ENCODE measurements around the gene MYO1D.
"Not testable (repeated sequence)": the region's sequence is repeated elsewhere in the genome, so short reads cannot be mapped to it uniquely, and the experiment has no call there.

The MYO1D gene

DNA sequence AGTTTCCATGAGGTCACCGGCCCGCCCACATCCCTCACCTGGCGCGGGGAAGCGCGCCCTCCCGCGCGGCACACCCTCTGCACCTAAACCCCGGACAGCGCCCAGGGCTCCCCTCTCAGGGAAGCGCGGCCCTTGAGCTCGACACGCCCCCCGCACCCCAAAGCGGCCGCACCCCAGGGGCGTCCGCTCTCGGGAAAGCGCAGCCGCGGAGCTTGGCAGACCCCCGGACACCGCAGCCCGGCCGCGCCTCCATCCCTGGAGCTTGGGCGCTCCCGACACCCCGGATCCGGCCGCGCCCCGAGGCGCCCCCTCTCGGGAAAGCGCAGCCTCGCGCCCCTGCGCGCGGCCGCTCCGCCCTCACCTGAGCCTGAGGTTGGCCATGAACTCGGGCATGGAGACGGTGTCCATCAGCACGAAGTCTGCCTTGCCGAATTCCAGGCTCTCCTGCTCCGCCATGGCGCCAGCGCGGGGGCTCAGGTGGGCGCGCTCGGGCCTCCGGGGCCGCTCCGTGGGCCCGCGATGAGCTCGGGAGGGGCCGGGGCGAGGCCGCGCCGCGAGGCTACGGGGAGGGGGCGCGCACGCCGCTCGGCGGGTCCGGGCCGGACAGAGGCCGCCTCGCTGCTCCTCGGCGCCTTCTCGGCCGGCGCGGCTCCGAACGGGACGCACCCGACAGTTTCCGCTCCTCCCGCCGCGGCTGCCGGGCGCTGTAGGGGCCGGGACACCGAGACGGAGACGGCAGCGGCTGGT lies at the start of gene MYO1D:
MYO1D (minus strand) TSS at position 708 of the 747 bp plus-strand sequence; CDS start at position 456, 252 bp downstream.
- DNase-seq (ENCODE audit: low spot score) (peak; percentile 67), FAIRE-seq (no peak)

- DNase-seq (ENCODE audit: low spot score) (no peak), FAIRE-seq (no peak)
Measured at GRCh38 chr17:32926183-32926582, 49.3 kb upstream of the MYO1D start.

DNA sequence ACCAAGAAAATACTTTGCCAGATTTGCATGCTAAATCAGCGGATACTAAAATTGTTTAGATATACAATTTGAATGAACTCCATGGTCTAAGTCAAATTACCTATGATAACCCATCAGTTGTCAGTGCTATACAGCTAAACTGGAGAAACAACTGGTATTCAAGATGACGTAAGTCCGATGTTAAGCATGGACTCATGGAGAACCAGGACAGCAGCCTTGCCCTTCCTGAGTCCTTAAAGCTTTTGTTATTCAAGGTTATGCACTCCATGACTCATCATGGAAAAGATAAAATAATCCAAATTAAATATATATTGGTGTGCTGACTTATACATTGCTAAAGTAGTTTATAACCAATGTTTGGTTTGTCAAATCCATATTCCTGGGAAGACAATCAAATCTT lies 47.0 kb upstream of the MYO1D start:
- not testable (repeated sequence) for DNase-seq (ENCODE audit: low spot score); FAIRE-seq

GRCh38 chr17:32921017-32921416 lies 44.1 kb upstream of the MYO1D start:
- FAIRE-seq (no peak), DNase-seq (ENCODE audit: low spot score) (no peak)

DNA sequence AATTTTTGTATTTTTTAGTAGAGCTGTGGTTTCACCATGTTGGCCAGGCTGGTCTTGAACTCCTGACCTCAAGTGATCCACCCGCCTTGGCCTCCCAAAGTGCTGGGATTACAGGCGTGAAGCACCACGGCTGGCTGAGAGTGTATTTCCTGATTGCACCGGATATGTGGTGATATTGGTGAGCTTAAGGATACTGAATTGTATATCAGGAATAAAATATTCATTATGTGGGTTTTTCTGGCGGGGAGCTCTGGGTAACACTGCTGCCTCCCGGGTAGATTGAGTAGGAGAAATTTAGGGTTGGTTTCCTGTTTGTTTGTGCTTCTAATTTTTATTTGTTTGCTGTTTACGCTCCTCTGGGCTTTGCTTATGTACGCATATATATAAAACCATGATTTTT lies 43.4 kb upstream of the MYO1D start:
- no peak for FAIRE-seq
- no peak for DNase-seq (ENCODE audit: low spot score)

DNA sequence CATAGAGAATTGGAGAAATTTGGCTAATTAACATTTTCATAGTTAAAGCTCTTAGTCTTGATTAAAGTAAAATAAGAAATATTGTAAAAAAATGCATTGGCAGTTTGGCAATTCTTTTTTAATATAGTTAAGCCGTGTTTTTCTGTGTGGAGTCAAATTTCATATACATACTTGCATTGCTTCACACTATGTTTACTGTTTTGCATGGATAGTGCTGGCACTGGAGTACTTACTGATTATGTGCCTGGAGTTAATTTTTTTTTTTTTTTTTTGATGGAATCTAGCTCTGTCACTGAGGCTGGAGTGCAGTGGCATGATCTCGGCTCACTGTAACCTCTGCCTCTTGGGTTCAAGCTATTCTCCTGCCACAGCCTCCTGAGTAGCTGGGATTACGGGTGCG lies 43.0 kb upstream of the MYO1D start:
- DNase-seq (ENCODE audit: low spot score); FAIRE-seq: not testable (repeated sequence)

DNA sequence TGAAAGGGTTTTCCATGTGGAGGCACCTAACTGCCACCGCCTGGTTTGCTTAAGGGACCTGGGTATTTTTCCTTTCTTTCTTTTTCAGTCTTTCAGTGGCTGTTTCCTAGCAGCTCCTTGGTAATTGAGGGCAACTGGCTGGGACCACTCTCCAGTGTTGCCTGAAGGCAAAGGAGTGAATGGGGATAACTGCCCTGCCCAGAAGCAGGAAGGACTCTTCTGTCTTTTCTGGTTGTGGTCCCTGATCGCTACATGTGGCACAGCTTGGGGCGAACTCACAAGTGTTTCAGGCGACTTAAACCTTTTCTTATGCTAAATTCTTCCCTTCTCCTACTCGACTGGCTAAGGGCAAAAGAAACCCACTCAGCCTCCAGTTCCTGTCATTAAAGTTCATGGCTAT lies 40.9 kb upstream of the MYO1D start:
- FAIRE-seq (no peak), DNase-seq (ENCODE audit: low spot score) (no peak)

- FAIRE-seq (no peak), DNase-seq (ENCODE audit: low spot score) (no peak)
Measured at GRCh38 chr17:32917081-32917480, 40.2 kb upstream of the MYO1D start.

- DNase-seq (ENCODE audit: low spot score) = no peak
- FAIRE-seq = no peak
Measured at GRCh38 chr17:32916134-32916533, 39.2 kb upstream of the MYO1D start.

DNA sequence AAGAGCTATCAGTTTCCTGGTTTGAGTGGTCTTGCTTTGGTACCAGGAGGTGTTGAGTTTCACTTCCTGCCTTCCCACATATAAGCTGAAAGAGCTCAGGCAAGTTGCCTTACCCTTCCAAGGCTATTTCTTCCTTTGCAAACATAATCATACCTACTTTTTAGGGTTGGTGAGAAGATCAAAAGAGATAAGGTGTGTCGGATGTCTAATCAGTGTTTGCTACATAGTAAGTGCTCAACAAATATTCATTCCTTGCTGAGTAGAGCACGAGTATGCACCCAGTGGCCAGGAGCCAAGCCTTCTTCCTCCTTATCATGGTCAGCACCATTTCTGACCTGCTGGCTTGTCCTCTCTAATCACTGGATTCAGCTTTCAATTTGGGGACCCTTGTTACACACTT lies 38.3 kb upstream of the MYO1D start:
- FAIRE-seq (no peak), DNase-seq (ENCODE audit: low spot score) (no peak)

GRCh38 chr17:32914181-32914580 lies 37.3 kb upstream of the MYO1D start:
- no peak for FAIRE-seq
- no peak for DNase-seq (ENCODE audit: low spot score)

DNA sequence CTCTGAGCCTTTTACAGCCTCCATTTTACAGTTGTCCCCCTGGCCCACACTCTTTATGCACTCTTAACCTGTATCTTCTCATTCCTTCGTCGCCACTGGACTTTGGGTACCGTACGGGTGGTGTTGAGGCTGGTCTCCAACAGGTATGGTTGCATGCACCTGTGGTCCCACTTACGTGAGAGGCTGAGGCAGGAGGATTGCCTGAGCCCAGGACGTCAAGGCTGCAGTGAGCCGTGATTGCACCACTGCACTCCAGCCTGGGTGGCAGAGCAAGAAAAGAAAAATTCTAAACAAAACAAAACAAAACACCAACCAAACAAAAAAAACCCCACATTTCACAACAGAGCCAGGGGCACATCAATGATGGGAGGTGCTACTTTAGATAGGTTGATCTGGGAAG lies 36.7 kb upstream of the MYO1D start:
- no peak for DNase-seq (ENCODE audit: low spot score)
- FAIRE-seq = no peak

GRCh38 chr17:32912218-32912897 lies 35.4 kb upstream of the MYO1D start:
- DNase-seq (ENCODE audit: low spot score) (no peak), FAIRE-seq (no peak)

- DNase-seq (ENCODE audit: low spot score) (no peak), FAIRE-seq (no peak)
Measured at GRCh38 chr17:32910769-32911168, 33.8 kb upstream of the MYO1D start.

DNA sequence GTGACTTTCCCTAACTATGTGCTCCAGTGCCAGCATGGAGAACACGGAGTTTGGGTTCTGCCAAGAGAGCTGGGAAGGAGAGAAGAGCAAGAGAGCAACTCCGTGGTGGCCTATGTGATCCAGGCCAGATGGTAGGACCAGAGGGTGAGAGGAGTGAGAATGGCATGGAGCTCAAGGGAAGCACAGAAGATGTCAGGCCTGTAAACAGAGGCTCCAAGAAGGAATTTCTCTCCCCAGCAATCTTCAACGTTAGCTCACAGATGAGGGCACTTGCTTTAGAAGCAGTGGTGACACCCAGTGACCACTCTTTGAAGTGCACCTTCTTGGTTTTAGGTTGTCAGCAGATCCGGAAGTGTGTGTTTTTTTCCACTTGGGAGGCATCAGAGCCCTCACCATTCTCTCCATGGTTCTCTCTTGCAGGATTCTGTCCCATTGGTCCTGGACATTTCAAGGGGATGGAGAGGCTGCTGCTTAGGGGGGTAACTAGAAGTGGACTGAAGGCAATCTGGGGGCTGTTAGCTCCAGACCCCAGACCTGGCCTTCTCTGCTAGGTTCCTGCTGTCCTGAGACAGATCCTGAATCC lies 33.0 kb upstream of the MYO1D start:
- DNase-seq (ENCODE audit: low spot score) = peak; percentile 81

GRCh38 chr17:32907583-32907982 lies 30.7 kb upstream of the MYO1D start:
- DNase-seq (ENCODE audit: low spot score) = no peak
- no peak for FAIRE-seq

More for the DNA sequence above, 33.0 kb upstream of the MYO1D start:
- FAIRE-seq = no peak

DNA sequence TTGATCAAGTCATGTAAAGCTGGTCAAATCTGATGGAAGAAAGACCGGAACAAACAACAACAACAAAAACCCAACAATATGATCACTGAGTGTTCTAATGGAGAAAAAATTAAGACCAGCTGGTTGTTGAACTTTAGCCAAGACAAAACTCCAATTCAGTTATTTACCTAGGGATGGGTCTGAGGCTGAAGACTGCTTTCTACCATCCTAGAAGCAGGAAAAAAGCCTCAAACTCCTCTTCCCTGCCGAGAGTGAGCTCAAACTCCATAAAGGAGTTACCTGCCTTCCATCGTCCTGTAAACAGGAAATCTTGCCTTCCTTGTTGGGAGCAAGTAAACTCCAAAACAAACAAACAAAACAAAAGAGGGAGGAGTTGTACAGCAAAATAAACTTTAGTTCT lies 28.0 kb upstream of the MYO1D start:
- FAIRE-seq (no peak), DNase-seq (ENCODE audit: low spot score) (no peak)

GRCh38 chr17:32903774-32904673 lies 27.1 kb upstream of the MYO1D start:
- DNase-seq (ENCODE audit: low spot score) (no peak), FAIRE-seq (no peak)

DNA sequence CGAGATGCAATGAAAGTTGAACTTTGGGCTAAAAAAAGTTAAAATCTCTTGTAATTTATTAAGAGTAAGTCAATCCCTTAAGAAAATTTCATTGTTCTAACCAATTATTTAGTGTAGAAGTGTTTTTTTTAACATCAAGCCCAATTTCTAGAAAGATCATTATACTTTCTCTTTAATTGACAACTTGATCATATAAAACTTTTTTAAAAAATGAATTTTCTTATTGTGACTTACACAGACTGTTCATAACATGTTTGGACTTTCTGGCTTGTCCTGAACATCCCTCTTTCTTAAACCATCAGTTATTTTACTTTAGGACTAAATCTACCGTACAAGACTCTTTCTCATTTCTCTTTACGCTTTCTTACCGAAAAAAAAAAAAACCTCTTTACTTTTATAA lies 24.8 kb upstream of the MYO1D start:
- FAIRE-seq = no peak
- DNase-seq (ENCODE audit: low spot score) = no peak

DNA sequence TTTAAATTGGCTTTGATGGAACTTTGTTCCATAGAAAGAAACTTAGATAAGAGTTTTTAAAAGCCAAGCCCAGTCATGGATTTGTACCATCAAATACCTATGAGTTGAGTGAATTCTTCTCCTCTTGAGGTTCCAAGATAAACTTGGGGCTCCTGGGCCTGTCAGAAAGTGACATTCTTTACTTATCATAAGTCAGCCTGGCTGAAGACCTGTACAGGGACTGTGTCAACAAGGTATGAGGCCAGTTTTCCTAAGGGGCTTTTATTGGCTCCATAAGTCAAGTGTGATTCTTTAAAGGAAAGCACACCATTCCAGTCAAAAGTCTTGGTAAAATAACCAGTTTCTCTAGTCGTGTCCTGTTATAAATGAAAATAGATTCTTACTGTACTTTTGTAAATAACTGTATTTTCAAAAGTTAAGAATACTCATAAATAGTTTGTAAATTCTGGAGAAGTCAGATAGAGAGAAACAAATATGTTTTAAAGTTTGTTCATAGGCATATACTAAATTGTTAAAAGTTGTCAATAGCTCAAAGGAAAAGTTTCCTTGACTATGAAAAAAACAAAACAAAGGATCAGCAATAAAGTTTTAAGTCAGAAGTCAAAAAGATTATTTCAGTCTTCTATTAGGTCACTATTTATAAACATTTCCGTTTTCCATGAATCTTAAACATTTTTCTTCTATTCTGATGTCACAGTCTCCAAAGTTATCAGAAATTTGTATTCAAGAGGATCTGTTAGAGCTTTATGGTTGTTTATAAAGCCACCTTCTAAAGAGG lies 22.5 kb upstream of the MYO1D start:
- no peak for DNase-seq (ENCODE audit: low spot score)
- no peak for FAIRE-seq

Data from urothelium cell line (cell line).